ENCODE results near the gene CD59. TPM values are rescaled to one million over a fixed set of nuclear protein-coding genes. Genes with fewer than 3 reads are reported as not detected.
A peak's percentile ranks its signal among the peaks of the same experiment; 100 is the strongest.

CD59 gene
- polyA plus RNA-seq, 3 donors, result 3.7 to 34.9 (median 21.1) TPM

DNA sequence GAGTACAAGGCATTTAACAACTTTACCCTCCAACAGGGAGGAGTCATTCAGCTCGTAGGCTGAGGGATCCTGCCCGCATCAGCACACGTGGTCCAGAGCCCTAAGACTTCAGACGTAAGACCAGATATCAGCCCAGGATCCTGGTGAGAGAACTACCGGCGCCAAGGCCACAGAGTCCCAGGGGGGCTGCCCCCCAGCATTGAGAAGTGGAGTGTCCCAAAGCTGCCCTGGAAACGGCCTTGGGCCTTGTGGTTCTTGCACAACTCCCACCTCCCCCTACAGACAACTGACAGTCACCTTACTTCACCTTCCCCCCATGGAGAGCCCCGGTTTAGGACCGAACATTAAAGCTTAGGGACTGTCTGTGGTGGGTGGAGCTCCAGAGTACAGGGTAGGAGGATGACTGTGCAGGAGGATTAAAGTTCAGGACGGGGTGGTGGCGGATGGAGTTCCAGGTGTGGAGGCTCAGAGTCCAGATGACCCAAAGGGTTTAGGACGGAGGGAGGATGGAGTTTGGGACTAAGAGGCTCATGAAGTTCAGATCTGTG lies 36.6 kb downstream of the CD59 start:
- Histone ChIP-seq H2AFZ (ENCODE audit: insufficient read depth, low read depth, low read length, poor library complexity, severe bottlenecking) (peak overlapping the region; percentile 89), H3K79me2 (ENCODE audit: insufficient read depth, low read length) (no peaks in the 10 kb centered on the region), H3K9ac (ENCODE audit: insufficient read depth, low read length, poor library complexity, severe bottlenecking) (no peak overlapping the region), H3K4me3 (replicated peaks in 1 of 3; ENCODE audit: low read depth in 2 of 3, low read length in 3 of 3) (peak overlapping the region in 1 of 3 experiments; percentile 81), H3K4me2 (replicated peaks; ENCODE audit: extremely low read depth, low read length, poor library complexity, severe bottlenecking) (peak overlapping the region; percentile 91), H3K36me3 (replicated peaks in 1 of 2; ENCODE audit: control insufficient read depth in 1 of 2, insufficient read depth in 2 of 2, low read length in 2 of 2) (no peaks in the 10 kb centered on the region), H3K27me3 (ENCODE audit: control insufficient read depth in 2 of 2, insufficient read depth in 2 of 2, low read length in 2 of 2) (peaks cover 7 to 33% of the 10 kb centered on the region in 2 donors), H3K9me3 (replicated peaks in 1 of 2; ENCODE audit: control insufficient read depth in 1 of 2, insufficient read depth in 1 of 2, low read length in 2 of 2) (no peaks in the 10 kb centered on the region), H3K4me1 (ENCODE audit: control insufficient read depth in 1 of 2, insufficient read depth in 2 of 2, low read length in 2 of 2) (peaks cover 16 to 18% of the 10 kb centered on the region in 2 donors), H3K27ac (ENCODE audit: low read depth in 1 of 2, low read length in 2 of 2) (no peak overlapping the region), H4K20me1 (ENCODE audit: insufficient read depth, low read length) (no peaks in the 10 kb centered on the region)
- 59% methylated on average over 7 of the region's 12 CpGs for WGBS (ENCODE audit: insufficient coverage)
- DNase-seq, result no peak
- Mint-ChIP-seq H3K9me3 (peaks cover 0 to 4% (median 0%) of the 10 kb centered on the region in 7 donors), H3K27ac (peak overlapping the region in 1 of 7 donors; percentile 9), H3K27me3 (ENCODE audit: low read depth in 3 of 3) (peaks cover 26 to 41% (median 30%) of the 10 kb centered on the region in 3 donors), H3K4me1 (peaks cover 24% of the 10 kb centered on the region), H3K36me3 (no peaks in the 10 kb centered on the region), H3K4me3 (peak overlapping the region; percentile 89 to 94)
- intact Hi-C loops (cut with micrococcal nuclease), result loop anchor here in 1 of 2 donors (10.0 kb wide), 1 partner anchor 335 kb away; no protein-coding TSS in a partner anchor
- TF ChIP-seq, protein P1, sequence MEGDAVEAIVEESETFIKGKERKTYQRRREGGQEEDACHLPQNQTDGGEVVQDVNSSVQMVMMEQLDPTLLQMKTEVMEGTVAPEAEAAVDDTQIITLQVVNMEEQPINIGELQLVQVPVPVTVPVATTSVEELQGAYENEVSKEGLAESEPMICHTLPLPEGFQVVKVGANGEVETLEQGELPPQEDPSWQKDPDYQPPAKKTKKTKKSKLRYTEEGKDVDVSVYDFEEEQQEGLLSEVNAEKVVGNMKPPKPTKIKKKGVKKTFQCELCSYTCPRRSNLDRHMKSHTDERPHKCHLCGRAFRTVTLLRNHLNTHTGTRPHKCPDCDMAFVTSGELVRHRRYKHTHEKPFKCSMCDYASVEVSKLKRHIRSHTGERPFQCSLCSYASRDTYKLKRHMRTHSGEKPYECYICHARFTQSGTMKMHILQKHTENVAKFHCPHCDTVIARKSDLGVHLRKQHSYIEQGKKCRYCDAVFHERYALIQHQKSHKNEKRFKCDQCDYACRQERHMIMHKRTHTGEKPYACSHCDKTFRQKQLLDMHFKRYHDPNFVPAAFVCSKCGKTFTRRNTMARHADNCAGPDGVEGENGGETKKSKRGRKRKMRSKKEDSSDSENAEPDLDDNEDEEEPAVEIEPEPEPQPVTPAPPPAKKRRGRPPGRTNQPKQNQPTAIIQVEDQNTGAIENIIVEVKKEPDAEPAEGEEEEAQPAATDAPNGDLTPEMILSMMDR (IDR thresholded peaks at IDR 0.05), result no peak

DNA sequence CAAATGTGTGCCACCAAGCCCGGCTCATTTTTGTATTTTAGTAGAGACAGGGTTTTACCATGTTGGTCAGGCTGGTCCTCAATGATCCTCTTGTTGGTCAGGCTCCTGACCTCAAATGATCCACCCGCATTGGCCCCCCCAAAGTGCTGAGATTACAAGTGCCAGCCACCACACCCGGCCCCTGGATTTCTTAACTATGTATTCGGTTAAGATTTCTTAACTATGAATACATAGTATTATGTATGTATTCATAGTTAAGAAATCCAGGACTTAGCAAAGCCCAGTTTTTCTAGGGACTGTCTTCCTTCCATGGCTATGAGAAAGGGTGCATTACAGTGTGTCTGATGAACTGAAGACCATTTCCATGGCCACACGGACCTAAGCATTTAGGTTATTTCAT lies 37.3 kb downstream of the CD59 start:
- Histone ChIP-seq H3K9ac (ENCODE audit: insufficient read depth, low read length, poor library complexity, severe bottlenecking) (no peak overlapping the region), H3K36me3 (replicated peaks in 1 of 2; ENCODE audit: control insufficient read depth in 1 of 2, insufficient read depth in 2 of 2, low read length in 2 of 2) (no peaks in the 10 kb centered on the region), H3K4me1 (ENCODE audit: control insufficient read depth in 1 of 2, insufficient read depth in 2 of 2, low read length in 2 of 2) (peaks cover 16 to 18% of the 10 kb centered on the region in 2 donors), H3K9me3 (replicated peaks in 1 of 2; ENCODE audit: control insufficient read depth in 1 of 2, insufficient read depth in 1 of 2, low read length in 2 of 2) (no peaks in the 10 kb centered on the region), H3K27ac (ENCODE audit: low read depth in 1 of 2, low read length in 2 of 2) (no peak overlapping the region), H3K4me2 (replicated peaks; ENCODE audit: extremely low read depth, low read length, poor library complexity, severe bottlenecking) (no peak overlapping the region), H3K79me2 (ENCODE audit: insufficient read depth, low read length) (no peaks in the 10 kb centered on the region), H2AFZ (ENCODE audit: insufficient read depth, low read depth, low read length, poor library complexity, severe bottlenecking) (no peak overlapping the region), H4K20me1 (ENCODE audit: insufficient read depth, low read length) (no peaks in the 10 kb centered on the region), H3K4me3 (replicated peaks in 1 of 3; ENCODE audit: low read depth in 2 of 3, low read length in 3 of 3) (no peak overlapping the region), H3K27me3 (ENCODE audit: control insufficient read depth in 2 of 2, insufficient read depth in 2 of 2, low read length in 2 of 2) (peaks cover 7 to 33% of the 10 kb centered on the region in 2 donors)
- no peak overlapping the region for H3K4me3 Mint-ChIP-seq
- WGBS (ENCODE audit: insufficient coverage), result 33% methylated on average over 1 of the region's 5 CpGs
- H3K27ac Mint-ChIP-seq, result no peak overlapping the region
- intact Hi-C loops (cut with micrococcal nuclease), result loop anchor here in 1 of 2 donors (10.0 kb wide), 1 partner anchor 334 kb away; no protein-coding TSS in a partner anchor
- peaks cover 24% of the 10 kb centered on the region for H3K4me1 Mint-ChIP-seq
- TF ChIP-seq, protein P1 (IDR thresholded peaks at IDR 0.05), result no peak
- peaks cover 0 to 4% (median 0%) of the 10 kb centered on the region in 7 donors for H3K9me3 Mint-ChIP-seq
- no peaks in the 10 kb centered on the region for H3K36me3 Mint-ChIP-seq
- H3K27me3 Mint-ChIP-seq (ENCODE audit: low read depth in 3 of 3), result peaks cover 26 to 41% (median 30%) of the 10 kb centered on the region in 3 donors
- no peak for DNase-seq

Data from CD14-positive monocyte (primary cell).